ENCODE data around the gene MIP. TPM values are rescaled to one million over a fixed set of nuclear protein-coding genes. Genes with fewer than 3 reads are reported as not detected.
"Not testable (repeated sequence)": the region's sequence is repeated elsewhere in the genome, so short reads cannot be mapped to it uniquely, and the experiment has no call there.

Gene MIP
- polyA plus RNA-seq (2012; ENCODE audit: insufficient read depth, insufficient read length, low read depth): not detected

GRCh38 chr12:56454557-56454956 lies at the start of gene MIP:
TSS of gene MIP (minus strand) at chr12:56454657. CDS start at chr12:56454613, 44 bp downstream.
- DNase-seq: no peak
- no peaks in the 10 kb centered on the region for H3K9me3 ChIP-seq
- H3K4me3 ChIP-seq (ENCODE audit: low read depth, low read length): no peak within 1 kb of the TSS
- no peaks in the 10 kb centered on the region for H3K36me3 ChIP-seq
- H3K4me1 ChIP-seq: no peaks in the 10 kb centered on the region; the same call in 1 of the 2 replicates
- H3K27me3 ChIP-seq: no peaks in the 10 kb centered on the region
- no peak for TF ChIP-seq CTCF (IDR thresholded peaks at IDR 0.05; ENCODE audit: low read depth, low read length)

- not testable (repeated sequence) for H3K4me3 ChIP-seq (ENCODE audit: low read depth, low read length); H3K36me3 ChIP-seq; H3K4me1 ChIP-seq; DNase-seq; H3K27me3 ChIP-seq; H3K9me3 ChIP-seq
Observed at GRCh38 chr12:56499879-56500278, 45.4 kb upstream of the MIP start.

GRCh38 chr12:56499452-56499851 lies 45.0 kb upstream of the MIP start:
- H3K36me3 ChIP-seq; H3K9me3 ChIP-seq; H3K4me1 ChIP-seq; H3K27me3 ChIP-seq; DNase-seq; H3K4me3 ChIP-seq (ENCODE audit: low read depth, low read length): not testable (repeated sequence)

- H3K4me3 ChIP-seq (ENCODE audit: low read depth, low read length); H3K27me3 ChIP-seq; H3K9me3 ChIP-seq; DNase-seq; H3K36me3 ChIP-seq; H3K4me1 ChIP-seq: not testable (repeated sequence)
Observed at GRCh38 chr12:56498126-56498902, 43.9 kb upstream of the MIP start.

- not testable (repeated sequence) for H3K9me3 ChIP-seq, H3K27me3 ChIP-seq, H3K4me1 ChIP-seq, H3K36me3 ChIP-seq
- peak; percentile 73 for DNase-seq
- H3K4me3 ChIP-seq (ENCODE audit: low read depth, low read length): peak overlapping the region; percentile 36
- peak; percentile 46 for TF ChIP-seq CTCF (IDR thresholded peaks at IDR 0.05; ENCODE audit: low read depth, low read length)
Observed at GRCh38 chr12:56496704-56497103, 42.2 kb upstream of the MIP start.

GRCh38 chr12:56494481-56494880 lies 40.0 kb upstream of the MIP start:
- H3K9me3 ChIP-seq; H3K4me1 ChIP-seq; H3K4me3 ChIP-seq (ENCODE audit: low read depth, low read length); DNase-seq; H3K36me3 ChIP-seq: not testable (repeated sequence)
- peaks cover 25% of the 10 kb centered on the region for H3K27me3 ChIP-seq

GRCh38 chr12:56494106-56494415 lies 39.6 kb upstream of the MIP start:
- DNase-seq; H3K36me3 ChIP-seq; H3K9me3 ChIP-seq; H3K4me3 ChIP-seq (ENCODE audit: low read depth, low read length); H3K4me1 ChIP-seq: not testable (repeated sequence)
- peaks cover 30% of the 10 kb centered on the region for H3K27me3 ChIP-seq

- H3K36me3 ChIP-seq; H3K4me1 ChIP-seq; H3K9me3 ChIP-seq; H3K4me3 ChIP-seq (ENCODE audit: low read depth, low read length); DNase-seq: not testable (repeated sequence)
- peaks cover 35% of the 10 kb centered on the region for H3K27me3 ChIP-seq
Observed at GRCh38 chr12:56493409-56494105, 39.1 kb upstream of the MIP start.

- no peak for TF ChIP-seq CTCF (IDR thresholded peaks at IDR 0.05; ENCODE audit: low read depth, low read length)
- no peak for DNase-seq
- Histone ChIP-seq H3K27me3 (peaks cover 61% of the 10 kb centered on the region), H3K36me3 (no peaks in the 10 kb centered on the region), H3K4me3 (ENCODE audit: low read depth, low read length) (no peak overlapping the region), H3K9me3 (peaks cover 8% of the 10 kb centered on the region), H3K4me1 (no peaks in the 10 kb centered on the region)
Observed at GRCh38 chr12:56490360-56490759, 35.9 kb upstream of the MIP start.

Data from BE2C (cell line).